GDM1 (cell line): Measurements from ENCODE around the gene CADPS2.
"Not testable (repeated sequence)": the region's sequence is repeated elsewhere in the genome, so short reads cannot be mapped to it uniquely, and the experiment has no call there.

Source experiments
- DNase-seq: peaks from one replicate; lab custom pipeline; 2025; lab: John Stamatoyannopoulos, UW

CADPS2 gene

GRCh38 chr7:122674502-122674901 is 211.8 kb downstream of the CADPS2 start:
- no peak for DNase-seq

GRCh38 chr7:122673951-122674350 is 212.3 kb downstream of the CADPS2 start:
- DNase-seq, result no peak

DNA sequence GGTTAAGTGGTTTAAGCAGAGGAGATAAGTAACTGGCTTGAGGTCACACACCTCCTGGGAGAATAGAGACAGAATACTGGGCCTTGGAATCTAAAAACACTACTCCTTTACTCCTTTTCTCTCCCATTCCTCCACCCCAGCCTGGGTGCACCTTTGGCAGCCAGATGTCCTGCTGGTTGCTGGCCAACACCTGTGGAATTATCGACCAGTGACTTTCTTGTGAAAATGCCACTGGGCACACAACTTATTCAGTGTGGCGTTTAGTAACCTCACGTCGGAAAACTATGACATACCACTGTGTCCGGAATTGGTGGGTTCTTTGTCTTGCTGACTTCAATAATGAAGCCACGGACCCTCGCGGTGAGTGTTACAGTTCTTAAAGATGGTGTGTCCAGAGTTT is 213.7 kb downstream of the CADPS2 start:
- no peak for DNase-seq

- DNase-seq, result no peak
These were observed 222.5 kb downstream of the CADPS2 start for GRCh38 chr7:122663733-122664132.

DNA sequence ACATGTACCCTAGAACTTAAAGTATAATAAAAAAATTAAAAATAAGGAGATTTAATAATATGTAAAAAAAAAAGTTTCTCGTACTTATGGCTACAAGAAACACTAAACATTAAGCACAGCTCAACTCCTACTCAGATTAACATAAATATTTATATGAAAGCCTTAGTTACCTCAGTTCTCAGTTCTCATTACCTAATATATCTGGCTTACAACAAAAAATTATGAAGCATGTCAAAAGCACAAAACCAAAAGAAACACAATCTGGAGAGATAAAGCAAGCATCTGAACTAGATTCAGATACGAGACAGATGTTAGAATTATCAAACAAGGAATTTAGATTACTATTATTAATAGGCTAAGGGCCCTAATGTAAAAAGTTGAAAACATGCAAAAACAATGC is 227.4 kb downstream of the CADPS2 start:
- no peak for DNase-seq

DNA sequence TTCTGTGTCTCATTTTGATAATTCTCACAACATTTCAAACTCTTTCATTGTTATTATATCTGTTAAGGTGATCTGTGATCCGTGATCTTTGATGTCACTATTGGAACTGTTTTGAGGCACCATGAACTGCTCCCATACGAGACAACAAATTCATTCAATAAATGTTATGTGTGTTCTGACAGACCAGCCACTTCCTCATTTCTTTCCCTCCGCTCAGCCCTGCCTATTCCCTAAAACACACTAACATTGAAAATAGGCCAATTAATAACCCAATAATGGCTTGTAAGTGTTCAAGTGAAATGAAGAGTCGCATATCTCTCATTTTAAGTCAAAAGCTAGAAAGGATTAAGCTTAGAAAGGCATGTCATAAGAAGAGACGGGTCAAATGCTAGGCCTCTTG is 232.6 kb downstream of the CADPS2 start:
- DNase-seq, result no peak

- DNase-seq, result no peak
These were observed 233.4 kb downstream of the CADPS2 start for GRCh38 chr7:122652876-122653275.

GRCh38 chr7:122651451-122651850 is 234.8 kb downstream of the CADPS2 start:
- no peak for DNase-seq

DNA sequence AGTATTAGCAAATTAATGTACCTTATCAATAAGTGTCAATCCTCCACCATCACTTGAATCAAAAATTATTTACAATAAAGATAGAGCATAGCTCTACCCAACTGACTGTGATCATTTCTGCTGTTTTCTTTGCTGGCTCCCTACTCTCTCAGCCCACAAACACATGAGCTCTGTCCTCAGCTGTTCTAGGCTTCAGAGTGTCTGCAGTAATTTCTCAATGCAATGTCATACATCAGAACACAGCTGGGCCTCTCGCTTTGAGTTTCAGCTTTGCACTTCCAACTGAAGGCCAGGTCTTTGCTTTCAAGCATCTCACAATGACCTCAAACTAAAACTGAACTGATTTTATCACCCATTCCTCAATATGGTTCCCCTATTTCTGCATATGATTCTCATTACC is 243.0 kb downstream of the CADPS2 start:
- no peak for DNase-seq

DNA sequence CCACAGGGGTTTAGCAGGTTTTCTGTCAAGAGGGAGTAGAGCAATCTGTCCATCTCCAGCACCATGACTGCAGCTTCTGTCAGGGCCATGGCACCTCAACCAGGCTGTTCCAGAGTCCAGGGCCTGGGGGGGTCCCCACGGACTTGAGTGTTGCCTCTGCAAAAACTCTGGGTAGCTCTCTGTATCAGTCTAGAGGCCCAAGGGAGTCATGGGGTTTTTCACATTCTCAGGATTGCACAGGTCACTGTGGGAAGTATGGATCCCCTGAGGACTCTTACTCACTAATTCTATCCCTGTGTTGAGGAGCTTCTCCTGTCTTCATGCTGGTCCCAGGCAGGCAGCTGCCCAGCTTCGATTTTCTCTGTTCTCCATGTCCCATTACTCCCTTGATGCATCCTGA is 247.8 kb downstream of the CADPS2 start:
- no peak for DNase-seq

DNA sequence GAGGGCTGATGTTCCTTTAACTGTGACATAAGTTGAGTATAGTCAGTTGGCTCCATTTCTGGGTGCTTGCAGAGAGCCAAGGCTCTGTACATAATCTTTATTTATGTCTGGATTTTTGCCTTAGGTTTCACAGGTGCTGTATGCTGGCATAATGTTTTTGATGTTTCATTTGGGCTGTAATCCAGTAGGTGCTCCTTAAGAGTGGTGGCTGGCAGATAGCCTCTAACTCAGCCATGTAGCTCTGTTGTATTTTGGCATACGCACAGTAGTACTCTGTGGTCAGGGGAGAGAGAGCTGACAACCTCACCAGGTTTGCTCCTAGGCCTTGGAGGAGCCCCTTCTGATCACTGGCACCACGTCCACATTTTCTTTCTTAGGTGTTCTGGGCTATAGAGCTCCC is 248.5 kb downstream of the CADPS2 start:
- no peak for DNase-seq

DNA sequence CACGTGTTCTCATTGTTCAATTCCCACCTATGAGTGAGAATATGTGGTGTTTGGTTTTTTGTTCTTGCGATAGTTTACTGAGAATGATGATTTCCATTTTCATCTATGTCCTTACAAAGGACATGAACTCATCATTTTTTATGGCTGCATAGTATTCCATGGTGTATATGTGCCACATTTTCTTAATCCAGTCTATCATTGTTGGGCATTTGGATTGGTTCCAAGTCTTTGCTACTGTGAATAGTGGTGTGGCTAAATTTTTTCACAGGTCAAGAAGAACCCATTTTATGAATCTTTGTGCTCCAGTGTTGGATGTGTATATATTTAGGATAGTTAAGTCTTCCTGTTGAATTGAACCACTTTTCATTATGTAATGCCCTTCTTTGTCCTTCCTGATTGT is 250.8 kb downstream of the CADPS2 start:
- not testable (repeated sequence) for DNase-seq

DNA sequence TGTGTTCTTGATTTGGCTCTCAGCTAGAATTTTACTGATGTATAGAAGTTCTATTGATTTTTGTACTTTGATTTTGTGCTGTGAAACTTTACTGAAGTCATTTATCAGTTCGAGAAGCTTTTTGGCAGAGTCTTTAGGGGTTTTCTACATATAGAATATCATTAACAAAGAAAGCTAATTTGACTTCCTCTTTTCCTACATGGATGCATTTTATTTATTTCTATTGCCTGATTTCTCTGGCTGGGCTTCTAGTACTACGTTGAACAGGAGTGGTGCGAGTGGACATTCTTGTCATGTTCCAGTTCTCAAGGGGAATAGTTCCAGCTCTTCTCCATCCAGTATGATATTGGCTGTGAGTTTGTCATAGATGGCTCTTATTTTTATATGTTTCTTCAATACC is 252.8 kb downstream of the CADPS2 start:
- no peak for DNase-seq

GRCh38 chr7:122632238-122632637 is 254.0 kb downstream of the CADPS2 start:
- DNase-seq, result no peak

DNA sequence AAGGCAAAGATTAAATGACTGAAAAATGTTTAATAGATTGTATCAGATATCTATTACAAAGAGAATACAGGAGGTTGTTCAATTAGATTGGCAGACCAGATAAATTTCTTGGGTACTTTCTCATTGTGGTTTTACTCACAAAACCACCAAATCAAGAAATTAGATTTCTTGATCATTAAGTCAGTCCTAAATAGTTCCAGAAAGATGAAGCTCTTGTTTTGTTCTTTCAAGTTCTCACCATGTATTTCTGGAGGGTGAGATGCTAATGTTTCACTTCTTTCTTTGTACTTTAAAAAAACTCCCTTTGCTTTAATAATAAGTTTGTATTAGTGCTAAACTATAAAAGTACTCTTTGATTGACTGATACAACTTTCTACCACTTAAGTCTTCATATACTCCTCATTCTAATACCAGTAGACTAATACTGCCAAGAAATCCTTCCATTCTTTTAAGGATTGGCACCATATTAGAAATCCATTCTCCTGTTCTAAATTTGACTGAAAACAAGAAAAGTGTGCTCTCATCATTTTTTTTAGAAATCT is 256.8 kb downstream of the CADPS2 start:
- DNase-seq, result no peak

GRCh38 chr7:122628651-122629411 is 257.4 kb downstream of the CADPS2 start:
- DNase-seq, result no peak

DNA sequence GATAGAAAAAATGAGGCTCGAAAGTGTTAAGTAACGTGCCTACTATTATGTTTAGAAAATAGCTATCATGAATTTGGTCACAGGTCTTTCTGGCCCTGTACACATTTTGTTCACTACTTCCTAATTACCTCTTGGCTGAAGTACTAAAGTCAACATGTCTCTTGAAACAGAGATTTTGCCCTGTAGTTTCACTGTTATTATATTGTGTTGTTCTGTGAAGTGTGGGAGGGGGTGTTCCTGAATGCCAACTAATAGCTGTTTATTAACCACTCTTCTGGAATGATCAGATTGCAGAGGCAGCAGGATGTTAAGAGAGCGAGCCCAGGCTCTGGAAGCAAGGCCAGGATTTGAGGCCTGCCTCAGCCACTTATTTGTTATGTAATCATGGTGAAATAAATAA is 259.5 kb downstream of the CADPS2 start:
- no peak for DNase-seq

DNA sequence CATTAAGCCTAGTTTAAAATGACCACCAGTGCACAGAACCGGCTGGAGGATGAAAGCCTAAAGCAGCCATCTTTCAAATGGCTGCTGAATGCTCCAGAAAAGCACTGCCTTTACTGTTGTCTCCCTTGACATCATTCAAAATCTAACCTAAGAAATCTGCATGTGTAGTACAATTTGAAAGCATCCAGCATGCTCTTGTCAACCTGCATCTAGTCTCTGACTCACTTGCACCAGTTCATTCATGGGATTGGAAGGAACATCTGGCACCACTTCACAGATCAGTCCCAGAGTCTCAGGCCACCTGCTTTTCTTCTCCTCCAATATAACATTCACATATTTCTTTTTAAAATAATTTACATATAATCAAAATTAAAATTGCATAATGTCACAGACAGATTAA is 263.6 kb downstream of the CADPS2 start:
- DNase-seq, result no peak

DNA sequence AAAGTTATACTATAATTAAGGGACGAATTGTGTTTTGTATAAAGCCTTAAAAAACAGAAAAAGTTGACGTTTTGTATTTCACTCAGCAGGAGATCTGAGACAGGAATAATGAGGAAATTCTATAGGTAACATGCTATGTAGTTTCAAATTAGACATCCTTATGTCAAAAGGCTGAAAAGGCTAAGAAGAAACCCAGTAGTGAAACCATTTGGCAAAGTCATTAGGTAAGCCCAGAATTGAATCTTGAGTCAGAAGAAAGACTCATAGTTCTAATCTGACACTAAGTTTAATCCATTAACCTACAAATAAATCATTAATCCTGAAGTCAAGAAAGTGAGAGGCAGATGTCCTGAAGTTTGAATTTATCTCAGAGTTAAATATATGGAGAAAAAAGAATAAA is 266.6 kb downstream of the CADPS2 start:
- DNase-seq, result no peak

DNA sequence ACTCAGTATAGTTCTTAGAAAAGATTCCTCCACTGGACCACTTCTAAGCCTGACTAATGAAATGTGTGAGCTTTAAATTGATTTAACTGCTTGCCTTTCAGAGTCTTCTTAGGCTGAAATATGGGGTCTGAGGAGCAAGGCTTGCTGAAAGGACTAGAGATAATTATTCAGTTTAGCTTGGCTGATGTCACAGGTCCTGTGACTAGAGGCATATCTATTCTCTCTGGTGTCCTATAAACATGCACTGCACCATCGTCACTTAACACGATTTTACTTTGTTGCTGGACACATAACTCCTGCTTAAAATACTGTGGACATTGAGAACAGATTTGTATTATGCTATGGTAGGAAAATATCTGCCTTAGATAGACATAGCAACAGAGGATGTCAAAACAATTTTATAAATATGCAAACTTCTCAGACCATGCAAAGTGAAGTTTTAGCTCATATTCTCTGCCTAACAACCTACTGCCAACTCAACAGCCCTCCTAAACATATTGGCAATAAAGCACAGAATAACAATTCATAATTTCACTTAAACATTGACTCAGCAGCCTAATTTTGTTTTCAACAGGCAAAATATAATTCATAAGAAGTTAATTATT is 267.6 kb downstream of the CADPS2 start:
- DNase-seq, result no peak

GRCh38 chr7:122616951-122617350 is 269.3 kb downstream of the CADPS2 start:
- no peak for DNase-seq

DNA sequence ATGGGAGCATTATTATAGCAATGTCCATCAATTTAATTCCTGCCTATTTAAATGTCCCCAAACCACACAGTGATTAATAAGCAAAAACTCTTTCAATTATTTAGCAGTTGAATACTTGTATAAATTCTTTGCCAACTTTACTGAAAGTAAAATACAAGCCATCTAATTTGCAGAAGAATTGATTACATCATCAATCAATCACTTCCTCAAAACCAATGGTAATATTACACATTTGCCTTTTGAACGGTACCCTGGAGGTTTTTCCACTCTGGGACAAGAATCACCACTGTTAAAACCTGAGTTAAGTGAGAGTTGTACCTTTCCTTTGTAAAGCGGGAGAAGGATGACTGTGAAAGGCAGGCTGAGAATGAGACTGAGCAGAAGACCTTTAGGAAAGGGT is 280.3 kb downstream of the CADPS2 start:
- no peak for DNase-seq

GRCh38 chr7:122604251-122604650 is 282.0 kb downstream of the CADPS2 start:
- DNase-seq, result no peak

DNA sequence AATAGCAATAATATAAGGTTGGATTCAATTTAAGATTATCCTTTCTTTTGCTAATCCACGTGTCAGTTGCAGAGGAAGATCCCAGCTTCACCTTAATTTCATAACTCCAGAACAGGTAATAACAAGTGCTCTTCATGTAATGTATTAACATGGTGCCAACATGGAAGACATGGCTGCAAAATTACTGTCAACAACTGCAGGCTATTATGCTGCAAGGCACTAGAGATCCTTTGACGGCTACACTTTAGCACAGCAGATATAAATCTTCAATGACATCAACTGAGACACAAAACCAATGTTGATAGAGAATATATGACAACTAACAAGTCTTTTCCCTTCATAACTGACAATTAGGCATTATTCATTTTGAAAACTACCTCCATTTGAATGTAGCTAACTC is 283.5 kb downstream of the CADPS2 start:
- DNase-seq, result no peak
